Liver (tissue), 9 donors: ENCODE measurements around the gene SGCB. TPM values are rescaled to one million over a fixed set of nuclear protein-coding genes. Genes with fewer than 3 reads are reported as not detected.

Source experiments
- DNase-seq: peaks from one replicate; pipeline ENCODE4 v3.0.0-alpha.2; 2017; ENCODE audit warnings: low spot score
- H3K27ac ChIP-seq, 2 donors: one replicate each; pipeline ENCODE4 v1.7.0; 2013; ENCODE audit warnings: inconsistent platforms in 2 of 2, low read length in 2 of 2, control low read depth in 1 of 2, low read depth in 1 of 2, mild to moderate bottlenecking in 1 of 2
- H3K27me3 ChIP-seq, 4 donors: one replicate each; pipeline versions ENCODE4 v1.6.1 to v1.7.0; 2013; ENCODE audit warnings: low read length in 3 of 4, inconsistent platforms in 1 of 4, mild to moderate bottlenecking in 1 of 4, moderate library complexity in 1 of 4; ENCODE audit not compliant: control insufficient read depth in 4 of 4, insufficient read depth in 4 of 4
- H3K36me3 ChIP-seq, 4 donors: one replicate each; pipeline versions ENCODE4 v1.6.1 to v1.7.0; 2013; ENCODE audit warnings: low read length in 3 of 4, mild to moderate bottlenecking in 3 of 4, low read depth in 1 of 4, moderate library complexity in 1 of 4; ENCODE audit not compliant: control insufficient read depth in 4 of 4, insufficient read depth in 3 of 4
- H3K4me1 ChIP-seq, 4 donors: one replicate each; pipeline versions ENCODE4 v1.6.1 to v1.7.0; 2013; ENCODE audit warnings: low read length in 3 of 4, mild to moderate bottlenecking in 3 of 4, moderate library complexity in 1 of 4; ENCODE audit not compliant: control insufficient read depth in 4 of 4, insufficient read depth in 4 of 4
- H3K4me3 ChIP-seq, 3 donors: one replicate each; pipeline versions ENCODE4 v1.6.1 to v1.7.0; 2013; ENCODE audit warnings: low read length in 3 of 3, control low read depth in 1 of 3, low read depth in 1 of 3, mild to moderate bottlenecking in 1 of 3
- H3K9ac ChIP-seq, 2 donors: one replicate each; pipeline ENCODE4 v1.7.0; 2013; ENCODE audit warnings: low read length in 2 of 2, mild to moderate bottlenecking in 2 of 2, moderate library complexity in 2 of 2, control low read depth in 1 of 2, low read depth in 1 of 2
- H3K9me3 ChIP-seq, 4 donors: one replicate each; pipeline versions ENCODE4 v1.6.1 to v1.7.0; 2013; ENCODE audit warnings: low read length in 3 of 4; ENCODE audit not compliant: control insufficient read depth in 4 of 4
- FOXA2 ChIP-seq: IDR thresholded peaks from 2 replicates; pipeline ENCODE4 v1.6.1; 2016; ENCODE audit warnings: antibody characterized with exemption
- GABPA ChIP-seq, 2 donors: IDR thresholded peaks in 1 of 2; conservative IDR thresholded peaks in 1 of 2; 2 replicates each; pipeline ENCODE4 v1.6.1; 2016; ENCODE audit warnings: antibody characterized with exemption in 2 of 2, mild to moderate bottlenecking in 1 of 2, moderate library complexity in 1 of 2
- HNF4A ChIP-seq, 2 donors: conservative IDR thresholded peaks; 2 replicates each; pipeline ENCODE4 v1.6.1; 2016; ENCODE audit warnings: antibody characterized with exemption in 2 of 2, mild to moderate bottlenecking in 2 of 2
- JUND ChIP-seq, 2 donors: IDR thresholded peaks; 2 replicates each; pipeline ENCODE4 v1.6.1; 2016; ENCODE audit warnings: antibody characterized with exemption in 2 of 2
- NR2F2 ChIP-seq: IDR thresholded peaks from 2 replicates; pipeline ENCODE4 v1.6.1; 2016; ENCODE audit warnings: antibody characterized with exemption
- RAD21 ChIP-seq, 2 donors: IDR thresholded peaks; 2 replicates each; pipeline ENCODE4 v1.6.1; 2016; ENCODE audit warnings: antibody characterized with exemption in 2 of 2, mild to moderate bottlenecking in 2 of 2
- REST ChIP-seq: IDR thresholded peaks from 2 replicates; pipeline ENCODE4 v1.6.1; 2016; ENCODE audit warnings: antibody characterized with exemption, mild to moderate bottlenecking
- RXRA ChIP-seq, 2 donors: IDR thresholded peaks; 2 replicates each; pipeline ENCODE4 v1.6.1; 2017 to 2018; ENCODE audit warnings: antibody characterized with exemption in 2 of 2, mild to moderate bottlenecking in 1 of 2
- ZBTB33 ChIP-seq: IDR thresholded peaks from 2 replicates; pipeline ENCODE4 v1.6.1; 2016; ENCODE audit warnings: antibody characterized with exemption
- WGBS: extraction: QIAGEN DNeasy Blood & Tissue Kit; methylation state at CpG from one replicate; pipeline ENCODE4 v1.1.7; 2013; 5-methylcytosine and 5-hydroxymethylcytosine counted together
- polyA plus RNA-seq, 2 donors: library from polyadenylated mRNA; stranded (reverse) in 1 of 2; unstranded in 1 of 2; fragments of 200-250 nt in 1 of 2; fragments of >200 nt in 1 of 2; fragmentation: Nextera tagmentation in 1 of 2; extraction: Ambion mirVana in 1 of 2; gene quantifications; one replicate each; pipeline versions ENCODE4 v1.2.1 to v1.2.3, GENCODE V29; 2013 to 2015
- total RNA-seq, 2 donors: library from RNA; depleted of rRNA; stranded (reverse); fragments of >200 nt; gene quantifications; one replicate each; pipeline ENCODE4 v1.2.3, GENCODE V29; 2014
- TF ChIP-seq, protein P1 (sequence below): IDR thresholded peaks from 2 replicates; pipeline ENCODE4 v1.6.1; 2016; ENCODE audit warnings: antibody characterized with exemption
- donor health status: healthy.
- donor health status: healthy.
- donor health status: healthy.
- donor health status: healthy.
- donor health status: healthy.

The SGCB gene
- total and polyA plus RNA-seq, 4 donors, result 2.0 to 5.4 (median 3.3) TPM

GRCh38 chr4:52076731-52077130, 38.6 kb upstream of the SGCB start (continued):
- TF ChIP-seq REST (no peak), HNF4A (conservative IDR thresholded peaks at IDR 0.05) (no peak), JUND (IDR thresholded peaks at IDR 0.05) (no peak), RXRA (IDR thresholded peaks at IDR 0.05) (no peak)

- no peaks in the 10 kb centered on the region for H3K9me3 ChIP-seq
- no peaks in the 10 kb centered on the region for H3K4me1 ChIP-seq
- TF ChIP-seq RXRA (IDR thresholded peaks at IDR 0.05) (no peak), ZBTB33 (no peak), JUND (IDR thresholded peaks at IDR 0.05) (no peak), FOXA2 (no peak)
- H3K36me3 ChIP-seq, result no peaks in the 10 kb centered on the region
- DNase-seq, result no peak
- no peak overlapping the region for H3K27ac ChIP-seq
- H3K9ac ChIP-seq, result no peak overlapping the region
- no peaks in the 10 kb centered on the region for H3K27me3 ChIP-seq
- H3K4me3 ChIP-seq, result no peak overlapping the region
- 50% methylated on average over 10 of the region's 10 CpGs for WGBS
Measured at GRCh38 chr4:52071791-52072546, 33.9 kb upstream of the SGCB start.

GRCh38 chr4:52069571-52069970, 31.5 kb upstream of the SGCB start:
- H3K27me3 ChIP-seq, result no peaks in the 10 kb centered on the region
- no peak overlapping the region for H3K9ac ChIP-seq
- no peak for TF ChIP-seq GABPA (IDR thresholded peaks at IDR 0.05 in 1 of 2, conservative IDR thresholded peaks at IDR 0.05 in 1 of 2)
- TF ChIP-seq, protein P1, sequence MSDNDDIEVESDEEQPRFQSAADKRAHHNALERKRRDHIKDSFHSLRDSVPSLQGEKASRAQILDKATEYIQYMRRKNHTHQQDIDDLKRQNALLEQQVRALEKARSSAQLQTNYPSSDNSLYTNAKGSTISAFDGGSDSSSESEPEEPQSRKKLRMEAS, result no peak
- TF ChIP-seq RAD21 (IDR thresholded peaks at IDR 0.05), result no peak
- no peaks in the 10 kb centered on the region for H3K9me3 ChIP-seq
- no peaks in the 10 kb centered on the region for H3K4me1 ChIP-seq
- no peak for DNase-seq
- H3K27ac ChIP-seq, result no peak overlapping the region
- WGBS, result 66% methylated on average over 1 of the region's 1 CpG
- no peak overlapping the region for H3K4me3 ChIP-seq
- H3K36me3 ChIP-seq, result no peaks in the 10 kb centered on the region

GRCh38 chr4:52059372-52059771, 21.3 kb upstream of the SGCB start:
- TF ChIP-seq NR2F2, result peak; percentile 23
- TF ChIP-seq RAD21 (IDR thresholded peaks at IDR 0.05), result no peak
- 64% methylated on average over 3 of the region's 3 CpGs for WGBS

More at GRCh38 chr4:52059372-52059771, 21.3 kb upstream of the SGCB start:
- no peaks in the 10 kb centered on the region for H3K27me3 ChIP-seq
- no peak overlapping the region for H3K9ac ChIP-seq
- no peak overlapping the region for H3K27ac ChIP-seq
- peaks cover 0 to 14% (median 5%) of the 10 kb centered on the region in 4 donors for H3K4me1 ChIP-seq
- no peak overlapping the region for H3K4me3 ChIP-seq
- H3K9me3 ChIP-seq, result no peaks in the 10 kb centered on the region
- no peak for DNase-seq
- H3K36me3 ChIP-seq, result no peaks in the 10 kb centered on the region
